GM12801 (cell line): ENCODE data around the gene ATXN1.

Experiments used
- TF ChIP-seq, protein P1 (sequence below): IDR thresholded peaks from one replicate; pipeline ENCODE4 v1.5.1; 2011; ENCODE audit warnings: control low read depth; ENCODE audit not compliant: insufficient read length; ENCODE audit errors: extremely low read depth

Gene ATXN1

GRCh38 chr6:16789329-16790038, 28.2 kb upstream of the ATXN1 start:
- TF ChIP-seq, protein P1, sequence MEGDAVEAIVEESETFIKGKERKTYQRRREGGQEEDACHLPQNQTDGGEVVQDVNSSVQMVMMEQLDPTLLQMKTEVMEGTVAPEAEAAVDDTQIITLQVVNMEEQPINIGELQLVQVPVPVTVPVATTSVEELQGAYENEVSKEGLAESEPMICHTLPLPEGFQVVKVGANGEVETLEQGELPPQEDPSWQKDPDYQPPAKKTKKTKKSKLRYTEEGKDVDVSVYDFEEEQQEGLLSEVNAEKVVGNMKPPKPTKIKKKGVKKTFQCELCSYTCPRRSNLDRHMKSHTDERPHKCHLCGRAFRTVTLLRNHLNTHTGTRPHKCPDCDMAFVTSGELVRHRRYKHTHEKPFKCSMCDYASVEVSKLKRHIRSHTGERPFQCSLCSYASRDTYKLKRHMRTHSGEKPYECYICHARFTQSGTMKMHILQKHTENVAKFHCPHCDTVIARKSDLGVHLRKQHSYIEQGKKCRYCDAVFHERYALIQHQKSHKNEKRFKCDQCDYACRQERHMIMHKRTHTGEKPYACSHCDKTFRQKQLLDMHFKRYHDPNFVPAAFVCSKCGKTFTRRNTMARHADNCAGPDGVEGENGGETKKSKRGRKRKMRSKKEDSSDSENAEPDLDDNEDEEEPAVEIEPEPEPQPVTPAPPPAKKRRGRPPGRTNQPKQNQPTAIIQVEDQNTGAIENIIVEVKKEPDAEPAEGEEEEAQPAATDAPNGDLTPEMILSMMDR, result no peak

GRCh38 chr6:16787128-16787682, 25.9 kb upstream of the ATXN1 start:
- TF ChIP-seq, protein P1, result no peak

- TF ChIP-seq, protein P1, result no peak
Measured at GRCh38 chr6:16785496-16785895, 24.2 kb upstream of the ATXN1 start.

GRCh38 chr6:16783952-16784565, 22.8 kb upstream of the ATXN1 start:
- TF ChIP-seq, protein P1, result no peak

- TF ChIP-seq, protein P1, result no peak
Measured at GRCh38 chr6:16783509-16783908, 22.2 kb upstream of the ATXN1 start.

- TF ChIP-seq, protein P1, result no peak
Measured at GRCh38 chr6:16782278-16782677, 21.0 kb upstream of the ATXN1 start.

DNA sequence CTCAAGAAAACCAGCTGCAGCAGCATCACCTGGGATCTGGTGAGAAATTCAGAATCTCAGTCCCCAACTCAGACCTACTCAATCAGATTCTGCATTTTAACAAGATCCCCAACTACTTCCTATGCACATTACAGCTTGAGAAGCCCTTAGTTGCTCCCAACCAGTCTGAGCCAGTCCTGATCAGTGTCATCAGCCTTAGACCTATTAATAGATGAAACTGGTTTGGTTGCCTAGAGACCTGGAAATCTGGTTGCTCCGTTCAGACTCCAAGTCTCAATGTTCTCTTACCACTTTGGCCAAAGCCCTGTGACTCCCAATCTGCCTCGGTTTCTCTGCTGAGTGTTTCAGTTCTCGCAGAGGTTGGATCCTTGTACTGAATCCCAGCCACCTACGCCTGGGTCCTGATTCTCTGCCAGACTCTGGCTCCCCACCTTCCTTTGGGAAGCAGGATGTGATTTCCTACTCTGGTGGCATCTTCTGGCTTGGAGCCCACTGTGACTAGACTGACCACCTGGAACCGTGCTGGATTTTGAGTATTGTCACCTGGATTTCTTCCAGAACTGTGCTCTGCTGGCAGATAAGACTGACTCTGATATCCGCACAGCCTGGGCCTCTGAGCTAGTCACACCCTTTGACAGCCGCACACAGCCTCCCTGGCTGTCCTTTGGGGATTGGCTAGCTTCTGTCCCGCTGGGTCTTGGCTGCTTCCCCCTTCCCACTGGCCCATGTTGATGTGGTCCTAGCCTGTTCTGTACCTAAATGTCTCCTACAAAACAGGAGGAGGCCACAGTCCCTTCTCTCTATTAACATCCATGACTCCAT, 20.3 kb upstream of the ATXN1 start:
- TF ChIP-seq, protein P1, result no peak
